Trophoblast cell (in vitro differentiated cells and primary cell): Measurements from ENCODE around the gene MRPL42.

Experiments
- DNase-seq, 2 donors: peaks; one replicate each; pipeline ENCODE4 v3.0.0-alpha.2; 2016
- H2AFZ ChIP-seq: 2 replicates; pipeline ENCODE4 v1.6.1; 2013; ENCODE audit warnings: low read length, moderate library complexity, mild to moderate bottlenecking; ENCODE audit not compliant: insufficient read depth, poor library complexity
- H2AK5ac ChIP-seq: 2 replicates; pipeline ENCODE4 v1.6.1; 2013; ENCODE audit warnings: mild to moderate bottlenecking, low read length
- H2BK120ac ChIP-seq: 2 replicates; pipeline ENCODE4 v1.6.1; 2013; ENCODE audit warnings: low read length, mild to moderate bottlenecking, moderate library complexity; ENCODE audit not compliant: insufficient read depth, poor library complexity
- H2BK12ac ChIP-seq: 2 replicates; pipeline ENCODE4 v1.6.1; 2013; ENCODE audit warnings: mild to moderate bottlenecking, low read length, moderate library complexity
- H2BK5ac ChIP-seq: 2 replicates; pipeline ENCODE4 v1.6.1; 2013; ENCODE audit warnings: low read length, low read depth, moderate library complexity, mild to moderate bottlenecking; ENCODE audit not compliant: poor library complexity
- H3K14ac ChIP-seq: 2 replicates; pipeline ENCODE4 v1.6.1; 2013; ENCODE audit warnings: mild to moderate bottlenecking, low read length
- H3K18ac ChIP-seq: 2 replicates; pipeline ENCODE4 v1.6.1; 2013; ENCODE audit warnings: mild to moderate bottlenecking, low read length
- H3K23ac ChIP-seq: 2 replicates; pipeline ENCODE4 v1.6.1; 2013; ENCODE audit warnings: low read length
- H3K27ac ChIP-seq: 2 replicates; pipeline ENCODE4 v1.5.1; 2013; ENCODE audit warnings: low read depth, mild to moderate bottlenecking, inconsistent platforms, low read length, moderate library complexity
- H3K27me3 ChIP-seq: 2 replicates; pipeline ENCODE4 v1.6.1; 2013; ENCODE audit warnings: inconsistent platforms, mild to moderate bottlenecking, low read length, moderate library complexity; ENCODE audit not compliant: insufficient read depth
- H3K36me3 ChIP-seq, 2 experiments: 1 replicate in 1 of 2; 2 replicates in 1 of 2; pipeline ENCODE4 v1.6.1; 2013; ENCODE audit warnings: low read length in 2 of 2, mild to moderate bottlenecking in 2 of 2, moderate library complexity in 1 of 2; ENCODE audit not compliant: insufficient read depth in 2 of 2, control insufficient read depth in 1 of 2
- H3K4ac ChIP-seq: 2 replicates; pipeline ENCODE4 v1.6.1; 2013; ENCODE audit warnings: low read depth, mild to moderate bottlenecking, low read length, moderate library complexity
- H3K4me1 ChIP-seq, 2 experiments: 1 replicate in 1 of 2; 2 replicates in 1 of 2; pipeline ENCODE4 v1.6.1; 2013; ENCODE audit warnings: low read length in 2 of 2, mild to moderate bottlenecking in 2 of 2, moderate library complexity in 1 of 2; ENCODE audit not compliant: insufficient read depth in 2 of 2, control insufficient read depth in 1 of 2
- H3K4me2 ChIP-seq: 2 replicates; pipeline ENCODE4 v1.6.1; 2013; ENCODE audit warnings: inconsistent platforms, mild to moderate bottlenecking, low read length, moderate library complexity
- H3K4me3 ChIP-seq: 2 replicates; pipeline ENCODE4 v1.5.1; 2013; ENCODE audit warnings: mild to moderate bottlenecking, low read depth, low read length, inconsistent platforms
- H3K79me1 ChIP-seq: one replicate; pipeline ENCODE4 v1.6.1; 2013; ENCODE audit warnings: low read length
- H3K79me2 ChIP-seq: 2 replicates; pipeline ENCODE4 v1.6.1; 2013; ENCODE audit warnings: low read length, mild to moderate bottlenecking; ENCODE audit not compliant: control insufficient read depth, insufficient read depth, poor library complexity
- H3K9ac ChIP-seq: 2 replicates; pipeline ENCODE4 v1.6.1; 2013; ENCODE audit warnings: mild to moderate bottlenecking, low read length
- H3K9me3 ChIP-seq: 2 replicates; pipeline ENCODE4 v1.6.1; 2013; ENCODE audit warnings: low read depth, mild to moderate bottlenecking, control low read depth, inconsistent platforms, low read length; ENCODE audit not compliant: insufficient read depth
- H4K12ac ChIP-seq: 2 replicates; pipeline ENCODE4 v1.6.1; 2013; ENCODE audit warnings: low read depth, mild to moderate bottlenecking, low read length, moderate library complexity
- H4K8ac ChIP-seq: 2 replicates; pipeline ENCODE4 v1.6.1; 2013; ENCODE audit warnings: low read depth, mild to moderate bottlenecking, low read length, moderate library complexity
- H4K91ac ChIP-seq: one replicate; pipeline ENCODE4 v1.6.1; 2013; ENCODE audit warnings: low read depth, mild to moderate bottlenecking, low read length, moderate library complexity
- WGBS: extraction: QIAGEN DNeasy Blood & Tissue Kit; methylation state at CpG from one replicate; pipeline ENCODE4 v1.1.7; 2013; ENCODE audit warnings: missing lambda C conversion rate; ENCODE audit not compliant: insufficient read length, insufficient coverage; ENCODE audit errors: extremely low coverage; 5-methylcytosine and 5-hydroxymethylcytosine counted together

The MRPL42 gene

DNA sequence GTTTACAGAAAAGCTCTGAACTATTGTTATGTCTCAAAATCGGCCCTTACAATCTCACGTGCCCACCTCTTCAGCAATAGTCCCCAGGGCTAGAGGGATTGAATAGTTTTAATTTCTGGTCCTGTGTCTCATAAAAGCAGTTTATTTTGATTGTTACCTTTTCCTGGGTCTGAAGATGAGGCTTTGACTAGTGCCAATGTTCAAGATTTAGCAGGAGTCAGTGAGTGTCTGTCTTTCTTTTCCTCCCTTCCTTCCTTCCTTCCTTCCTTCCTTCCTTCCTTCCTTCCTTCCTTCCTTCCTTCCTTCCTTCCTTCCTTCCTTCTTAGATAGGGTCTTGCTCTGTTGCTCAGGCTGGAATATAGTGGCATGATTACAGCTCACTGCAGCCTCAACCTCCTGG lies 80.5 kb downstream of the MRPL42 start:
- Histone ChIP-seq H3K79me2 (no peaks in the 10 kb centered on the region), H3K4me3 (no peak overlapping the region), H3K4me1 (no peaks in the 10 kb centered on the region), H3K18ac (no peak overlapping the region), H3K14ac (no peak overlapping the region), H3K27me3 (no peaks in the 10 kb centered on the region), H2BK12ac (no peak overlapping the region), H3K36me3 (no peaks in the 10 kb centered on the region), H3K4me2 (no peak overlapping the region), H3K4ac (no peak overlapping the region), H2AFZ (no peak overlapping the region), H3K27ac (no peak overlapping the region), H2AK5ac (no peak overlapping the region), H4K8ac (no peak overlapping the region), H4K91ac (no peak overlapping the region), H4K12ac (no peak overlapping the region), H3K9ac (no peak overlapping the region), H3K23ac (no peak overlapping the region), H3K9me3 (no peaks in the 10 kb centered on the region), H3K79me1 (no peaks in the 10 kb centered on the region), H2BK120ac (no peak overlapping the region), H2BK5ac (no peak overlapping the region)
- WGBS, result no CpG with 5 or more reads among the region's 2 CpGs
- DNase-seq, result no peak

DNA sequence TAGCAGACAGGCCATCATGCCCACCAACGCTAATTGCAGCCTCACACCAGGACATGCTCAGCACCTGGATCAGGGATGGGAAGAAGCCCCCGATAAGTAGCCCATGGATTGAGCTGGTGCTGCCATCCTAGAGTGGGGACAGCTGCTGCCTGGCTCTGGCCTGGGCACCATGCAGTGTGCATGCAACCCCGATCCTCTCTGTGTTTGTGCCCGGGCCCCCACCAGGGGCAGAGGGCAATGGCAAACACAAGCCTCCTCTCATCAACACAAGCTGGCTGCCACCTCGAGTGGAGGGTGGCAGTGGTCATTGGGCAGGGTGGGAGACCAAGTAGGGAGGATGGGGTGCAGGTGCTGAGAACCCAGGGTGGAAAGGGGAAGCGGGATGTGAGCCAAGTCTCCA lies 81.9 kb downstream of the MRPL42 start:
- Histone ChIP-seq H4K91ac (no peak overlapping the region), H3K23ac (no peak overlapping the region), H3K9me3 (no peaks in the 10 kb centered on the region), H3K79me2 (no peaks in the 10 kb centered on the region), H3K4me3 (no peak overlapping the region), H3K4me2 (no peak overlapping the region), H2BK120ac (no peak overlapping the region), H2AFZ (no peak overlapping the region), H3K4ac (no peak overlapping the region), H3K27ac (no peak overlapping the region), H4K8ac (no peak overlapping the region), H3K79me1 (no peaks in the 10 kb centered on the region), H3K4me1 (no peaks in the 10 kb centered on the region), H3K27me3 (no peaks in the 10 kb centered on the region), H2AK5ac (no peak overlapping the region), H2BK5ac (no peak overlapping the region), H3K36me3 (no peaks in the 10 kb centered on the region), H3K9ac (no peak overlapping the region), H2BK12ac (no peak overlapping the region), H4K12ac (no peak overlapping the region), H3K14ac (no peak overlapping the region), H3K18ac (no peak overlapping the region)
- no CpG with 5 or more reads among the region's 6 CpGs for WGBS
- no peak for DNase-seq

DNA sequence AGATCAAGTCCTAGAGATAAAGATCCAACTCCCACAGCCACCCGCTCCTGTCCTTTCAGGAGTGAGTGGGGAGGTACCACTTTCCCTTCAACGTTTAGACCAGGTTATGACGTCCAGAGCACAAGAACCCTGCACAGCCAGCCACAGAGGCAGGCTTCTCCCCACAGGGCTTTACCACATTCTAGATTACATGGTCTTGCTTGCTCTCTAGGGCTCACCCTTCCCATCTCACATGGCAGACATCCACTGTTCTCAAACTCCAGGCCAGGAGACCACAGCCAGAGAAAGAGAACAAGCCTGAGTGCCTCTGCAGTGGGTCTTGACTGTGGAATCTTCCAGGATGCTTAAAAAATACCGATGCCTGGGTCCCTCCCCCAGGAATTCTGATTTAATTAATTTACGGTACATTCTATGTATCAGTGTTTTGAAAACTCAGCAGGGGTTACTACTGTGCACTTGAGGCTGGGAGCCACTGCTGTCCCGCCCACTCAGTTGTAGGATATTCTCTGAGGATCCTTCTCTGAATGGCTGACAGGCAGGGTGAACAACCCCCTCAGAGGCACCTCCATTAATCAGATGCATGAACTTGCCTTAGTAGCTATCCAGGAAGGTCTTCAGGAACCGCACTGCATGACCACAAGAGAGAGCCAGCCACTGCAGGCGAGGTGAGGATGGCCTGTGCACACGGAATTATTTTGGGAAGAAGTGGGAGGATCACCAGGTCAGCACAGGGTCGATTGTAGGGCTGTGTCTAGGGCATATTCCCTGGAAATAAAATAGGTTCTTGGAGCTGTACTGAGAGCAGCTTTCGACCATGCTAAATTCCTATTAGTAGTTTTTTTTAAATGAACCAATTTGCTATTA lies 83.7 kb downstream of the MRPL42 start:
- Histone ChIP-seq H3K79me2 (no peaks in the 10 kb centered on the region), H2BK12ac (no peak overlapping the region), H3K27me3 (no peaks in the 10 kb centered on the region), H4K12ac (no peak overlapping the region), H2AFZ (no peak overlapping the region), H3K27ac (no peak overlapping the region), H3K18ac (no peak overlapping the region), H3K9ac (no peak overlapping the region), H2BK5ac (no peak overlapping the region), H3K4me2 (no peak overlapping the region), H2AK5ac (no peak overlapping the region), H3K9me3 (no peaks in the 10 kb centered on the region), H4K91ac (no peak overlapping the region), H3K79me1 (no peaks in the 10 kb centered on the region), H3K4me1 (no peaks in the 10 kb centered on the region), H3K23ac (no peak overlapping the region), H3K4me3 (no peak overlapping the region), H3K14ac (no peak overlapping the region), H2BK120ac (no peak overlapping the region), H3K4ac (no peak overlapping the region), H3K36me3 (no peaks in the 10 kb centered on the region), H4K8ac (no peak overlapping the region)
- no CpG with 5 or more reads among the region's 11 CpGs for WGBS
- no peak for DNase-seq

DNA sequence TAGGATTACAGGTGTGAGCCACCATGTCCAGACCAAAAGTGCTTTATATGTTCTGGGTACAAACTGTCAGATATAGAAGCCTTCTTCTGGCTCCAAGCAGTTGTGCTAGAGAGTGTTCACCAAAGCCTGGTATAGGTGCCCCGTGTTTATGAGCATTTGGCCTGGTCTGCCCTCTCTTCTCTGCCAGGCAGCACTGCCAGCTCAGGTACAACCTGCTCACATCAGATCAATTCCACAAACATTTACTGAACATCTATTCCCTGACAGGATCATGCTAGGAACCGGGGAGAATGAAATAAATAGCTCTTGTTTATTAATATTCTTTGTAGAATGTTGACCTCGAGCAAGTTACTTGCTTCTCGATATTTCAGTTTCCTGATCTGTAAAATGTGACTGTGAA lies 85.1 kb downstream of the MRPL42 start:
- H3K79me1 ChIP-seq, result no peaks in the 10 kb centered on the region
- H3K79me2 ChIP-seq, result no peaks in the 10 kb centered on the region
- H4K12ac ChIP-seq, result no peak overlapping the region
- DNase-seq, result no peak
- no peaks in the 10 kb centered on the region for H3K9me3 ChIP-seq
- no peak overlapping the region for H2BK5ac ChIP-seq
- H3K14ac ChIP-seq, result no peak overlapping the region
- H2BK120ac ChIP-seq, result no peak overlapping the region
- no peaks in the 10 kb centered on the region for H3K27me3 ChIP-seq
- H4K8ac ChIP-seq, result no peak overlapping the region
- no peak overlapping the region for H3K23ac ChIP-seq
- H2BK12ac ChIP-seq, result no peak overlapping the region
- H3K36me3 ChIP-seq, result no peaks in the 10 kb centered on the region
- H3K4me3 ChIP-seq, result no peak overlapping the region
- no CpG with 5 or more reads among the region's 4 CpGs for WGBS
- H3K27ac ChIP-seq, result no peak overlapping the region
- no peak overlapping the region for H3K4me2 ChIP-seq
- H3K4me1 ChIP-seq, result no peaks in the 10 kb centered on the region
- H3K18ac ChIP-seq, result no peak overlapping the region
- H3K9ac ChIP-seq, result no peak overlapping the region
- no peak overlapping the region for H2AFZ ChIP-seq
- H3K4ac ChIP-seq, result no peak overlapping the region
- H4K91ac ChIP-seq, result no peak overlapping the region
- H2AK5ac ChIP-seq, result no peak overlapping the region
